Lung (tissue), 16 donors: Measurements from ENCODE around the gene NFE2L2. TPM values are rescaled to one million over a fixed set of nuclear protein-coding genes. Genes with fewer than 3 reads are reported as not detected.

Experiments
- ATAC-seq: fragments of 200-7000 bp; cut with Tn5 transposase; one replicate; pipeline ENCODE4 v1.9.1; 2020; ENCODE audit warnings: moderate number of reproducible peaks; ENCODE audit not compliant: insufficient read depth, low FRiP score
- DNase-seq, 3 donors: peaks; one replicate each; pipeline ENCODE4 v3.0.0-alpha.2; 2013 to 2017
- H3K27ac ChIP-seq, 2 donors: one replicate each; pipeline ENCODE4 v1.5.1; 2013; ENCODE audit warnings: mild to moderate bottlenecking in 2 of 2, moderate library complexity in 2 of 2, control low read depth in 1 of 2, inconsistent platforms in 1 of 2, low read depth in 1 of 2, low read length in 1 of 2
- H3K27me3 ChIP-seq, 3 donors: one replicate each; pipeline ENCODE4 v1.5.1; 2013; ENCODE audit warnings: low read length in 2 of 3; ENCODE audit not compliant: control insufficient read depth in 3 of 3, insufficient read depth in 3 of 3
- H3K36me3 ChIP-seq, 4 donors: one replicate each; pipeline ENCODE4 v1.5.1; 2013; ENCODE audit warnings: low read length in 4 of 4, mild to moderate bottlenecking in 1 of 4, moderate library complexity in 1 of 4; ENCODE audit not compliant: control insufficient read depth in 4 of 4, insufficient read depth in 4 of 4
- H3K4me1 ChIP-seq, 5 donors: one replicate each; pipeline ENCODE4 v1.5.1; 2013; ENCODE audit warnings: low read length in 5 of 5, mild to moderate bottlenecking in 2 of 5, moderate library complexity in 1 of 5; ENCODE audit not compliant: control insufficient read depth in 5 of 5, insufficient read depth in 5 of 5
- H3K4me3 ChIP-seq: one replicate; pipeline ENCODE4 v1.5.1; 2013; ENCODE audit warnings: mild to moderate bottlenecking, control low read depth, moderate library complexity
- H3K9ac ChIP-seq, 2 donors: one replicate each; pipeline ENCODE4 v1.5.1; 2013; ENCODE audit warnings: low read length in 2 of 2, control low read depth in 1 of 2; ENCODE audit not compliant: insufficient read depth in 1 of 2
- H3K9me3 ChIP-seq, 4 donors: one replicate each; pipeline ENCODE4 v1.5.1; 2013; ENCODE audit warnings: low read length in 3 of 4, mild to moderate bottlenecking in 1 of 4, moderate library complexity in 1 of 4; ENCODE audit not compliant: control insufficient read depth in 4 of 4, insufficient read depth in 3 of 4
- CTCF ChIP-seq: IDR thresholded peaks from 2 replicates; pipeline ENCODE4 v1.5.1; 2012; ENCODE audit warnings: mild to moderate bottlenecking; ENCODE audit errors: control extremely low read depth, extremely low read depth
- WGBS, 2 donors: extraction: QIAGEN DNeasy Blood & Tissue Kit; methylation state at CpG; one replicate each; pipeline ENCODE4 v1.1.7; 2013; 5-methylcytosine and 5-hydroxymethylcytosine counted together
- long read RNA-seq, 5 donors: transcript quantifications; one replicate each; lab custom pipeline, GENCODE V29; 2026
- polyA plus RNA-seq, 2 donors: library from polyadenylated mRNA; stranded (reverse); fragments of 200-250 nt; gene quantifications; one replicate each; pipeline ENCODE4 v1.2.1, GENCODE V29; 2013
- total RNA-seq, 2 donors: library from RNA; depleted of rRNA in 1 of 2; stranded (reverse); fragments of >200 nt in 1 of 2; gene quantifications; one replicate each; pipeline ENCODE4 v1.2.1, GENCODE V29; 2014 to 2021
- donor health status: control.
- donor health status: control.
- donor health status: Bipolar disorder and iron deficiency.
- donor health status: healthy.
- donor health status: DM: yes; HTN: yes; CAD: no.

The NFE2L2 gene
- total RNA-seq (100 to 1,000 TPM in 1 of 2 donors, 10 to 100 TPM in 1; 94.6 to 145 TPM), polyA plus RNA-seq (10 to 100 TPM; 45.5 to 66.6 TPM)
- long read RNA-seq, donor 1, transcript NFE2L2-202 (5 exons, 2,651 nt): minor isoform, 10 of 34 reads
- long read RNA-seq, donor 1, transcript NFE2L2-201 (5 exons, 2,853 nt): major isoform, 17 of 34 reads
- long read RNA-seq, donor 1, partial matches to known transcripts: 0 of 34 reads
- long read RNA-seq, donor 1, other reads (novel, unspliced or antisense): 0 of 34 reads
- long read RNA-seq, donor 2, transcript NFE2L2-201 (5 exons, 2,853 nt): major isoform, 7 of 17 reads
- long read RNA-seq, donor 2, partial matches to known transcripts: 0 of 17 reads
- long read RNA-seq, donor 2, other reads (novel, unspliced or antisense): 0 of 17 reads
- long read RNA-seq, donor 3, transcript NFE2L2-202 (5 exons, 2,651 nt): major isoform, 14 of 24 reads
- long read RNA-seq, donor 3, transcript NFE2L2-201 (5 exons, 2,853 nt): minor isoform, 6 of 24 reads
- long read RNA-seq, donor 3, partial matches to known transcripts: 0 of 24 reads
- long read RNA-seq, donor 3, other reads (novel, unspliced or antisense): 0 of 24 reads
- long read RNA-seq, donor 4, partial matches to known transcripts: 0 of 9 reads
- long read RNA-seq, donor 4, other reads (novel, unspliced or antisense): 0 of 9 reads
- long read RNA-seq, donor 5, transcript NFE2L2-202 (5 exons, 2,651 nt): major isoform, 17 of 45 reads
- long read RNA-seq, donor 5, transcript NFE2L2-210 (2 exons, 521 nt): minor isoform, 5 of 45 reads
- long read RNA-seq, donor 5, transcript NFE2L2-201 (5 exons, 2,853 nt): minor isoform, 16 of 45 reads
- long read RNA-seq, donor 5, partial matches to known transcripts: 5 of 45 reads
- long read RNA-seq, donor 5, other reads (novel, unspliced or antisense): 0 of 45 reads

GRCh38 chr2:177264693-177265587, at the start of gene NFE2L2:
Gene NFE2L2 (minus strand): TSS chr2:177264727. CDS start chr2:177264576, 151 bp downstream.
- H3K9me3 ChIP-seq: no peaks in the 10 kb centered on the region

GRCh38 chr2:177314194-177314593, 49.7 kb upstream of the NFE2L2 start:
- DNase-seq (no peak), ATAC-seq (no peak)
- H3K9me3 ChIP-seq: no peaks in the 10 kb centered on the region
- H3K27ac ChIP-seq: no peak overlapping the region
- H3K36me3 ChIP-seq: no peaks in the 10 kb centered on the region
- TF ChIP-seq CTCF: no peak
- no peaks in the 10 kb centered on the region for H3K27me3 ChIP-seq
- H3K9ac ChIP-seq: no peak overlapping the region
- H3K4me3 ChIP-seq: no peak overlapping the region
- peaks cover 0 to 8% (median 0%) of the 10 kb centered on the region in 5 donors for H3K4me1 ChIP-seq
- WGBS, 2 donors: 88 to 95% methylated on average over 1 of the region's 1 CpG

More at GRCh38 chr2:177264693-177265587, at the start of gene NFE2L2:
- DNase-seq (peak; percentile 94 to 97 (median 95)), ATAC-seq (peak; percentile 82)
- H3K9ac ChIP-seq: peak within 1 kb of the TSS; percentile 95 to 96
- H3K4me3 ChIP-seq: peak within 1 kb of the TSS; percentile 99
- peak within 1 kb of the TSS; percentile 100 for H3K27ac ChIP-seq
- WGBS, 2 donors: 0% methylated on average over 50 to 66 of the region's 66 CpGs
- H3K4me1 ChIP-seq: peaks cover 2 to 35% (median 22%) of the 10 kb centered on the region in 5 donors
- no peaks in the 10 kb centered on the region for H3K36me3 ChIP-seq
- TF ChIP-seq CTCF: no peak
- no peaks in the 10 kb centered on the region for H3K27me3 ChIP-seq

- peaks cover 0 to 8% (median 0%) of the 10 kb centered on the region in 5 donors for H3K4me1 ChIP-seq
- no peak for TF ChIP-seq CTCF
- no peaks in the 10 kb centered on the region for H3K9me3 ChIP-seq
- H3K36me3 ChIP-seq: no peaks in the 10 kb centered on the region
- no peak overlapping the region for H3K4me3 ChIP-seq
- H3K27me3 ChIP-seq: no peaks in the 10 kb centered on the region
- DNase-seq: no peak
- WGBS, 2 donors: 82 to 83% methylated on average over 2 of the region's 2 CpGs
- H3K27ac ChIP-seq: no peak overlapping the region
- ATAC-seq: no peak
- no peak overlapping the region for H3K9ac ChIP-seq
These were observed 48.7 kb upstream of the NFE2L2 start for GRCh38 chr2:177313162-177313781.
